D721Med (cell line): Measurements from ENCODE around the gene RAB36.

Source experiments
- DNase-seq: peaks from one replicate; pipeline ENCODE4 v3.0.0; 2011; ENCODE audit warnings: low spot score; ENCODE audit not compliant: insufficient read length
- FAIRE-seq: peaks from 2 replicates; lab custom pipeline; 2011; peaks lifted over from hg19 to GRCh38; lab: Jason Lieb, UNC
- TF ChIP-seq, protein P1 (sequence below): IDR thresholded peaks from 2 replicates; pipeline ENCODE4 v1.5.1; 2012; ENCODE audit warnings: mild to moderate bottlenecking, control low read depth; ENCODE audit not compliant: insufficient read depth; ENCODE audit errors: missing control alignments

RAB36 gene

GRCh38 chr22:23109441-23109978 is 35.8 kb upstream of the RAB36 start:
- TF ChIP-seq, protein P1, sequence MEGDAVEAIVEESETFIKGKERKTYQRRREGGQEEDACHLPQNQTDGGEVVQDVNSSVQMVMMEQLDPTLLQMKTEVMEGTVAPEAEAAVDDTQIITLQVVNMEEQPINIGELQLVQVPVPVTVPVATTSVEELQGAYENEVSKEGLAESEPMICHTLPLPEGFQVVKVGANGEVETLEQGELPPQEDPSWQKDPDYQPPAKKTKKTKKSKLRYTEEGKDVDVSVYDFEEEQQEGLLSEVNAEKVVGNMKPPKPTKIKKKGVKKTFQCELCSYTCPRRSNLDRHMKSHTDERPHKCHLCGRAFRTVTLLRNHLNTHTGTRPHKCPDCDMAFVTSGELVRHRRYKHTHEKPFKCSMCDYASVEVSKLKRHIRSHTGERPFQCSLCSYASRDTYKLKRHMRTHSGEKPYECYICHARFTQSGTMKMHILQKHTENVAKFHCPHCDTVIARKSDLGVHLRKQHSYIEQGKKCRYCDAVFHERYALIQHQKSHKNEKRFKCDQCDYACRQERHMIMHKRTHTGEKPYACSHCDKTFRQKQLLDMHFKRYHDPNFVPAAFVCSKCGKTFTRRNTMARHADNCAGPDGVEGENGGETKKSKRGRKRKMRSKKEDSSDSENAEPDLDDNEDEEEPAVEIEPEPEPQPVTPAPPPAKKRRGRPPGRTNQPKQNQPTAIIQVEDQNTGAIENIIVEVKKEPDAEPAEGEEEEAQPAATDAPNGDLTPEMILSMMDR, result no peak
- DNase-seq (no peak), FAIRE-seq (no peak)

DNA sequence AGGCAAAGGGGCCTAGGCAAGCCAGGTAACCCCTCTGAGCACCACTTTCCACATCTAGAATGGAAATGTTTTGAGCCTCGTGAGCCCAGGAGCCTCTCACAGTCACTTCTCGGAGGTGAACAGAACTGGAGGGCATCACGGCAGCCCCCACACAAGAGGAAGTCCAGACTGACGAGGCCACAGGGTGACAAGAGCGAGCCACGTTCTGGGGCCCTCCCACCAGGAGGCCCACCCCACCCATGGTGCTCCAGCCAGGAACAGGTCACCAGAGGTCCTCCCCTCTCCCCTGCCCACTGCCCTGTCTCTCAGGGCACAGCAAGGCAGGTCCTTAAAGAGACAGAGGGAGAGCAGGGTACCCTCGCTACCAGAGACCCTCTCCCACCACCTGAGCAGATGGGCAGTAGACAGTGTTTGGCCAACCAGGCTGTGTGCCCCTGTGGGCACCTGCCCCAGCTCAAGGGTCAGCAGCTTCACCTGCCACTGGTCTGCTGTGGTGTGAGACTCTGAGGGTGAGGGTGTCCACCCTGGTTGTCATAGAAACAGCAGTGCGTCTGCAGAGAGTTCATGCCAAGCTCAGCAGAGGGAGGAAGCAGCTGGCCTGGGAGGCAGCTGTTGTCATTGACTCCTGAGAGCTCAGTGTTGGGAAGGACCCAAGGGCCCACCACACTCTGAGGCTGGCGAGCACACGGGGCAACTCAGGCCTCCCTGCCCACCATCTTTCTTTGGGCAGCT is 34.9 kb upstream of the RAB36 start:
- FAIRE-seq (no peak), DNase-seq (no peak)
- TF ChIP-seq, protein P1, result no peak

GRCh38 chr22:23110922-23111527 is 34.3 kb upstream of the RAB36 start:
- FAIRE-seq (no peak), DNase-seq (no peak)
- TF ChIP-seq, protein P1, result no peak

- FAIRE-seq (no peak), DNase-seq (no peak)
- TF ChIP-seq, protein P1, result no peak
Observed at GRCh38 chr22:23112472-23113012, 32.7 kb upstream of the RAB36 start.

DNA sequence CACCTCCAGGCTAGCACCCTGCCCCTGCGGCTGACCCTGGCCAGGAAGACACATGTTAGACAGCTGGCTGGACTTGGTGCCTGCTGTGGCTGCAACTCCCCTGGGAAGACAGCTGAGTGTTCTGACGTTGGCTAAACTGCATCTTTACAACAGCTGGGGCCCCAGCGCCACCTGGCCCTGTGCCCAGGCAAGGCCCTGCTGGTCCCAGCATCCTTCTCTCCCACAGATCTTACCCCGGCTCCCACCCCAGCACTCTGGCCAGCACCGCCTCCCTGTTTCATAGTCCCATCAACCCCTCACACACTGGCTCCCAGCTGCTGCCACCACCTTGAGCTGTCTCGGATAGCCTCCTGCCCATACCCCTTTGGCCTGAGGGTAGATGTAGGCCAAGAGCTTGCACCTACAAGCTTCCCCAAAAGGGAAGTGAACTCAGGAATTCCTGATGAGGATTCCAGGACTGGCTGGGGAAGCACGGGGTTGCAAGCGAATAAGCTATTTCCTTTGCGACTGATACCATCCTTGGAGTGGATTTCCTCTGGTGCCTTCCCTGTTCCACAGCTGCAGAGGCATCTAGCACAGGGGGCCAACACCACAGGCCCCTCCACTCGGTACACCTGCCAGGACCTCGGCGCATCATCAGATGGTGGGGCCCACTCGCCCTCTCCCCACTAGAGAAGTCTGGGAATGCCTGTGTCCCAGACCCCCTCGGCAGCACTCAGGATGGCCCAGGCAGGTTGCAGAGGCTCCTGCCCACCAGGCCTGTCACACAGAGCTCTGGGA is 32.0 kb upstream of the RAB36 start:
- DNase-seq (no peak), FAIRE-seq (no peak)
- TF ChIP-seq, protein P1, result no peak

GRCh38 chr22:23113847-23114720 is 31.2 kb upstream of the RAB36 start:
- TF ChIP-seq, protein P1, result no peak
- no peak for DNase-seq
- no peak for FAIRE-seq
